H9 (cell line): Measurements from ENCODE around the gene HHIPL2. TPM values are rescaled to one million over a fixed set of nuclear protein-coding genes. Genes with fewer than 3 reads are reported as not detected.
A peak's percentile ranks its signal among the peaks of the same experiment; 100 is the strongest.

Experiments used
- DNase-seq: peaks from one replicate; pipeline ENCODE4 v3.0.0-alpha.2; 2017
- H2AFZ ChIP-seq: one replicate; pipeline ENCODE4 v1.6.1; 2013; ENCODE audit warnings: mild to moderate bottlenecking, low read length, control low read depth, moderate library complexity
- H2AK5ac ChIP-seq: 2 replicates; pipeline ENCODE4 v1.6.1; 2013; ENCODE audit warnings: low read length, control low read depth, mixed read lengths; ENCODE audit not compliant: insufficient read length
- H2BK120ac ChIP-seq: one replicate; pipeline ENCODE4 v1.6.1; 2013; ENCODE audit warnings: low read depth, mild to moderate bottlenecking, low read length, control low read depth, inconsistent platforms; ENCODE audit not compliant: poor library complexity, severe bottlenecking
- H2BK12ac ChIP-seq: 2 replicates; pipeline ENCODE4 v1.6.1; 2013; ENCODE audit warnings: low read length, control low read depth, mixed read lengths, low read depth; ENCODE audit not compliant: insufficient read length
- H2BK15ac ChIP-seq: 2 replicates; pipeline ENCODE4 v1.6.1; 2013; ENCODE audit warnings: low read depth, low read length, control low read depth
- H2BK20ac ChIP-seq: one replicate; pipeline ENCODE4 v1.6.1; 2013; ENCODE audit warnings: low read depth, mild to moderate bottlenecking, low read length, control low read depth, inconsistent platforms; ENCODE audit not compliant: poor library complexity, severe bottlenecking
- H2BK5ac ChIP-seq: 2 replicates; pipeline ENCODE4 v1.6.1; 2013; ENCODE audit warnings: low read length, control low read depth, mixed read lengths; ENCODE audit not compliant: insufficient read length
- H3K14ac ChIP-seq: 2 replicates; pipeline ENCODE4 v1.6.1; 2013; ENCODE audit warnings: low read length, control low read depth; ENCODE audit not compliant: insufficient read depth
- H3K18ac ChIP-seq: 2 replicates; pipeline ENCODE4 v1.6.1; 2013; ENCODE audit warnings: low read depth, mild to moderate bottlenecking, mixed read lengths, low read length, control low read depth; ENCODE audit not compliant: insufficient read length
- H3K23ac ChIP-seq: 2 replicates; pipeline ENCODE4 v1.6.1; 2013; ENCODE audit warnings: low read length, control low read depth, mixed read lengths, low read depth; ENCODE audit not compliant: insufficient read length
- H3K23me2 ChIP-seq: 2 replicates; pipeline ENCODE4 v1.6.1; 2013; ENCODE audit warnings: low read depth, mild to moderate bottlenecking, mixed read lengths, low read length, control low read depth; ENCODE audit not compliant: insufficient read length, poor library complexity, severe bottlenecking
- H3K27ac ChIP-seq: 2 replicates; pipeline ENCODE4 v1.5.1; 2013; ENCODE audit warnings: low read length, control low read depth, mixed read lengths, low read depth; ENCODE audit not compliant: insufficient read length
- H3K27me3 ChIP-seq: 2 replicates; pipeline ENCODE4 v1.6.1; 2013; ENCODE audit warnings: low read length, control low read depth, inconsistent platforms; ENCODE audit not compliant: insufficient read depth
- H3K4ac ChIP-seq: 2 replicates; pipeline ENCODE4 v1.6.1; 2013; ENCODE audit warnings: low read depth, mild to moderate bottlenecking, control low read depth, inconsistent platforms, low read length, moderate library complexity
- H3K4me1 ChIP-seq: 2 replicates; pipeline ENCODE4 v1.6.1; 2013; ENCODE audit warnings: low read length, control low read depth, inconsistent platforms; ENCODE audit not compliant: insufficient read depth
- H3K4me2 ChIP-seq: 2 replicates; pipeline ENCODE4 v1.6.1; 2013; ENCODE audit warnings: low read length, control low read depth, mixed read lengths; ENCODE audit not compliant: insufficient read length, insufficient read depth
- H3K56ac ChIP-seq: 2 replicates; pipeline ENCODE4 v1.6.1; 2013; ENCODE audit warnings: low read depth, mild to moderate bottlenecking, mixed read lengths, low read length, control low read depth; ENCODE audit not compliant: insufficient read length
- H3K79me1 ChIP-seq: 2 replicates; pipeline ENCODE4 v1.6.1; 2013; ENCODE audit warnings: low read depth, mild to moderate bottlenecking, moderate library complexity, low read length, control low read depth, inconsistent platforms; ENCODE audit not compliant: insufficient read depth, poor library complexity, severe bottlenecking
- H3K79me2 ChIP-seq: 2 replicates; pipeline ENCODE4 v1.6.1; 2013; ENCODE audit warnings: low read length, control low read depth, inconsistent platforms; ENCODE audit not compliant: insufficient read depth
- H3K9ac ChIP-seq: 2 replicates; pipeline ENCODE4 v1.6.1; 2013; ENCODE audit warnings: low read length, control low read depth, mixed read lengths; ENCODE audit not compliant: insufficient read length; ENCODE audit errors: extremely low read depth
- H3K9me3 ChIP-seq: one replicate; pipeline ENCODE4 v1.6.1; 2013; ENCODE audit warnings: low read depth, low read length, inconsistent platforms; ENCODE audit not compliant: control insufficient read depth
- H3T11ph ChIP-seq: one replicate; pipeline ENCODE4 v1.6.1; 2013; ENCODE audit warnings: mild to moderate bottlenecking, low read length, control low read depth, inconsistent platforms
- H4K20me1 ChIP-seq: one replicate; pipeline ENCODE4 v1.6.1; 2013; ENCODE audit not compliant: control insufficient read depth, insufficient read length, insufficient read depth
- H4K5ac ChIP-seq: 2 replicates; pipeline ENCODE4 v1.6.1; 2013; ENCODE audit warnings: low read depth, mild to moderate bottlenecking, mixed read lengths, low read length, control low read depth; ENCODE audit not compliant: insufficient read length
- H4K8ac ChIP-seq: replicated peaks from 2 replicates; pipeline ENCODE4 v1.6.1; 2013; ENCODE audit warnings: low read length, control low read depth, mixed read lengths, low read depth; ENCODE audit not compliant: insufficient read length
- H4K91ac ChIP-seq: 2 replicates; pipeline ENCODE4 v1.6.1; 2013; ENCODE audit warnings: low read depth, mild to moderate bottlenecking, moderate library complexity, mixed read lengths, low read length, control low read depth; ENCODE audit not compliant: insufficient read length
- H3K27ac Mint-ChIP-seq, 3 experiments: 2 replicates in 2 of 3; 3 replicates in 1 of 3; pipeline ENCODE4 v1.8.0; 2020 to 2021; ENCODE audit warnings: mixed read lengths in 3 of 3, mild to moderate bottlenecking in 1 of 3, moderate library complexity in 1 of 3
- H3K27me3 Mint-ChIP-seq: 2 replicates; pipeline ENCODE4 v1.8.0; 2021; ENCODE audit warnings: low read depth, mild to moderate bottlenecking, moderate library complexity, mixed read lengths
- H3K36me3 Mint-ChIP-seq, 3 experiments: 2 replicates in 2 of 3; 3 replicates in 1 of 3; pipeline ENCODE4 v1.8.0; 2020 to 2021; ENCODE audit warnings: low read depth in 3 of 3, mixed read lengths in 3 of 3; ENCODE audit not compliant: insufficient read depth in 1 of 3
- H3K4me1 Mint-ChIP-seq, 2 experiments: 2 replicates each; pipeline ENCODE4 v1.8.0; 2020; ENCODE audit warnings: mixed read lengths in 2 of 2
- H3K4me3 Mint-ChIP-seq, 2 experiments: 2 replicates in 1 of 2; 3 replicates in 1 of 2; pipeline ENCODE4 v1.8.0; 2020 to 2021; ENCODE audit warnings: mild to moderate bottlenecking in 2 of 2, mixed read lengths in 2 of 2, moderate library complexity in 1 of 2
- H3K9me3 Mint-ChIP-seq, 2 experiments: 2 replicates in 1 of 2; 3 replicates in 1 of 2; pipeline ENCODE4 v1.8.0; 2020; ENCODE audit warnings: mild to moderate bottlenecking in 2 of 2, mixed read lengths in 2 of 2, moderate library complexity in 1 of 2
- CTCF ChIP-seq: fragments of 200-600 bp; sonication (generic); conservative IDR thresholded peaks from 3 replicates; pipeline ENCODE4 v1.8.0; 2021; ENCODE audit warnings: antibody characterized with exemption, mild to moderate bottlenecking
- WGBS: extraction: QIAGEN DNeasy Blood & Tissue Kit; methylation state at CpG from one replicate; pipeline ENCODE4 v1.1.7; 2013; ENCODE audit warnings: missing lambda C conversion rate, low lambda C conversion rate, mixed read lengths; ENCODE audit not compliant: insufficient read length; ENCODE audit errors: extremely low coverage; 5-methylcytosine and 5-hydroxymethylcytosine counted together
- total RNA-seq: library from RNA; stranded (reverse); gene quantifications from 2 replicates; pipeline ENCODE4 v1.2.1, GENCODE V29; 2021

The HHIPL2 gene
- total RNA-seq, 1 experiment from 2014 or later: 0.39 TPM

- Histone ChIP-seq H3K23ac (no peak within 1 kb of the TSS), H3K9ac (peak within 1 kb of the TSS; percentile 76)
- H3K9me3 Mint-ChIP-seq: no peaks in the 10 kb centered on the region
These were observed 41.8 kb upstream of the HHIPL2 start, which contains the start of gene TAF1A for GRCh38 chr1:222589462-222590302. TAF1A (minus strand) TSS chr1:222589933.

More at GRCh38 chr1:222589462-222590302, 41.8 kb upstream of the HHIPL2 start, which contains the start of gene TAF1A:
- Histone ChIP-seq H4K5ac (no peak within 1 kb of the TSS), H3K4me2 (peak within 1 kb of the TSS; percentile 80), H2BK20ac (no peak within 1 kb of the TSS), H3K18ac (peak within 1 kb of the TSS; percentile 33), H2BK120ac (no peak within 1 kb of the TSS), H3K56ac (no peak within 1 kb of the TSS), H2BK5ac (peak within 1 kb of the TSS; percentile 30), H3K27me3 (no peaks in the 10 kb centered on the region), H3K4ac (no peak within 1 kb of the TSS), H3K4me1 (no peaks in the 10 kb centered on the region), H3K79me1 (peaks cover 2% of the 10 kb centered on the region), H2BK15ac (no peak within 1 kb of the TSS), H3K14ac (peak within 1 kb of the TSS; percentile 45; the same call in 1 of the 2 replicates), H3T11ph (no peak within 1 kb of the TSS), H3K9me3 (no peaks in the 10 kb centered on the region), H4K20me1 (no peaks in the 10 kb centered on the region), H4K91ac (no peak within 1 kb of the TSS), H3K27ac (peak within 1 kb of the TSS; percentile 45), H2AK5ac (no peak within 1 kb of the TSS), H2AFZ (peak within 1 kb of the TSS; percentile 85), H3K79me2 (peaks cover 3% of the 10 kb centered on the region; the same call in 1 of the 2 replicates), H4K8ac (no peak within 1 kb of the TSS), H3K23me2 (peaks cover 7% of the 10 kb centered on the region), H2BK12ac (no peak within 1 kb of the TSS)
- no CpG with 5 or more reads among the region's 41 CpGs for WGBS
- peaks cover 7% of the 10 kb centered on the region for H3K27me3 Mint-ChIP-seq
- TF ChIP-seq CTCF: no peak
- peaks cover 12 to 15% of the 10 kb centered on the region in 2 experiments for H3K4me1 Mint-ChIP-seq
- peak within 1 kb of the TSS; percentile 88 to 93 for H3K4me3 Mint-ChIP-seq
- H3K27ac Mint-ChIP-seq: peak within 1 kb of the TSS; percentile 91 to 98 (median 92); a peak in 6 of 7 replicates
- peaks cover 3 to 25% (median 24%) of the 10 kb centered on the region in 3 experiments; a peak in 5 of 7 replicates for H3K36me3 Mint-ChIP-seq
- peak; percentile 90 for DNase-seq
